Adipocyte (in vitro differentiated cells): ENCODE measurements around the gene RNF150.
A peak's percentile ranks its signal among the peaks of the same experiment; 100 is the strongest.

Experiments
- DNase-seq: peaks from one replicate; pipeline ENCODE4 v3.0.0-alpha.2; 2015; ENCODE audit warnings: low read depth
- H3K27me3 ChIP-seq: replicated peaks from 2 replicates; pipeline ENCODE4 v1.7.0; 2013; ENCODE audit warnings: mild to moderate bottlenecking, low read length, moderate library complexity; ENCODE audit not compliant: control insufficient read depth, insufficient read depth
- H3K36me3 ChIP-seq: 2 replicates; pipeline ENCODE4 v1.7.0; 2013; ENCODE audit warnings: low read length, mild to moderate bottlenecking, moderate library complexity; ENCODE audit not compliant: control insufficient read depth, insufficient read depth, severe bottlenecking
- H3K4me1 ChIP-seq: 2 replicates; pipeline ENCODE4 v1.7.0; 2013; ENCODE audit warnings: mild to moderate bottlenecking, low read length, moderate library complexity; ENCODE audit not compliant: control insufficient read depth, insufficient read depth
- H3K4me3 ChIP-seq: 2 replicates; pipeline ENCODE4 v1.7.0; 2013; ENCODE audit warnings: mild to moderate bottlenecking, low read length, moderate library complexity
- H3K9ac ChIP-seq: 2 replicates; pipeline ENCODE4 v1.7.0; 2013; ENCODE audit warnings: mild to moderate bottlenecking, low read length, moderate library complexity
- H3K9me3 ChIP-seq: 2 replicates; pipeline ENCODE4 v1.7.0; 2013; ENCODE audit warnings: mild to moderate bottlenecking, low read length, moderate library complexity; ENCODE audit not compliant: control insufficient read depth

RNF150 gene

GRCh38 chr4:141127884-141128283 lies 5.4 kb downstream of the RNF150 start:
- Histone ChIP-seq H3K4me3 (no peak overlapping the region), H3K4me1 (peaks cover 16% of the 10 kb centered on the region), H3K36me3 (no peaks in the 10 kb centered on the region), H3K9ac (no peak overlapping the region), H3K27me3 (no peaks in the 10 kb centered on the region), H3K9me3 (no peaks in the 10 kb centered on the region)
- peak; percentile 52 for DNase-seq

GRCh38 chr4:141126769-141127168 lies 6.5 kb downstream of the RNF150 start:
- peak; percentile 45 for DNase-seq
- Histone ChIP-seq H3K27me3 (no peaks in the 10 kb centered on the region), H3K36me3 (no peaks in the 10 kb centered on the region), H3K9ac (no peak overlapping the region), H3K4me3 (no peak overlapping the region), H3K9me3 (no peaks in the 10 kb centered on the region), H3K4me1 (peaks cover 16% of the 10 kb centered on the region)

GRCh38 chr4:141124224-141124623 lies 9.0 kb downstream of the RNF150 start:
- peak; percentile 53 for DNase-seq
- H3K4me3 ChIP-seq = no peak overlapping the region
- no peaks in the 10 kb centered on the region for H3K9me3 ChIP-seq
- no peaks in the 10 kb centered on the region for H3K27me3 ChIP-seq
- peaks cover 14% of the 10 kb centered on the region for H3K4me1 ChIP-seq
- no peak overlapping the region for H3K9ac ChIP-seq
- no peaks in the 10 kb centered on the region for H3K36me3 ChIP-seq

- Histone ChIP-seq H3K4me1 (peaks cover 12% of the 10 kb centered on the region), H3K36me3 (no peaks in the 10 kb centered on the region), H3K9me3 (no peaks in the 10 kb centered on the region), H3K4me3 (no peak overlapping the region), H3K9ac (no peak overlapping the region), H3K27me3 (no peaks in the 10 kb centered on the region)
- no peak for DNase-seq
Measured at GRCh38 chr4:141121768-141122454, 11.4 kb downstream of the RNF150 start.

- Histone ChIP-seq H3K9me3 (no peaks in the 10 kb centered on the region), H3K9ac (no peak overlapping the region), H3K4me1 (peaks cover 12% of the 10 kb centered on the region), H3K36me3 (no peaks in the 10 kb centered on the region), H3K27me3 (no peaks in the 10 kb centered on the region), H3K4me3 (no peak overlapping the region)
- no peak for DNase-seq
Measured at GRCh38 chr4:141121101-141121500, 12.2 kb downstream of the RNF150 start.

- DNase-seq = no peak
- H3K36me3 ChIP-seq = no peaks in the 10 kb centered on the region
- H3K9ac ChIP-seq = no peak overlapping the region
- no peaks in the 10 kb centered on the region for H3K27me3 ChIP-seq
- peaks cover 12% of the 10 kb centered on the region for H3K4me1 ChIP-seq
- peaks cover 6% of the 10 kb centered on the region for H3K9me3 ChIP-seq
- no peak overlapping the region for H3K4me3 ChIP-seq
Measured at GRCh38 chr4:141120036-141120593, 13.2 kb downstream of the RNF150 start.

- no peak overlapping the region for H3K4me3 ChIP-seq
- H3K4me1 ChIP-seq = peaks cover 12% of the 10 kb centered on the region
- no peak overlapping the region for H3K9ac ChIP-seq
- no peak for DNase-seq
- no peaks in the 10 kb centered on the region for H3K36me3 ChIP-seq
- H3K9me3 ChIP-seq = peaks cover 6% of the 10 kb centered on the region
- H3K27me3 ChIP-seq = no peaks in the 10 kb centered on the region
Measured at GRCh38 chr4:141119071-141119470, 14.2 kb downstream of the RNF150 start.

GRCh38 chr4:141118381-141118780 lies 14.9 kb downstream of the RNF150 start:
- Histone ChIP-seq H3K36me3 (no peaks in the 10 kb centered on the region), H3K9ac (no peak overlapping the region), H3K4me1 (peaks cover 12% of the 10 kb centered on the region), H3K4me3 (no peak overlapping the region), H3K9me3 (peaks cover 9% of the 10 kb centered on the region), H3K27me3 (no peaks in the 10 kb centered on the region)
- no peak for DNase-seq

- H3K4me3 ChIP-seq = no peak overlapping the region
- peaks cover 9% of the 10 kb centered on the region for H3K9me3 ChIP-seq
- DNase-seq = no peak
- peaks cover 12% of the 10 kb centered on the region for H3K4me1 ChIP-seq
- no peaks in the 10 kb centered on the region for H3K27me3 ChIP-seq
- H3K36me3 ChIP-seq = no peaks in the 10 kb centered on the region
- H3K9ac ChIP-seq = no peak overlapping the region
Measured at GRCh38 chr4:141117935-141118334, 15.3 kb downstream of the RNF150 start.

GRCh38 chr4:141109983-141110382 lies 23.3 kb downstream of the RNF150 start:
- Histone ChIP-seq H3K9ac (no peak overlapping the region), H3K4me1 (no peaks in the 10 kb centered on the region), H3K4me3 (no peak overlapping the region), H3K36me3 (no peaks in the 10 kb centered on the region), H3K27me3 (no peaks in the 10 kb centered on the region), H3K9me3 (peaks cover 3% of the 10 kb centered on the region)
- DNase-seq = no peak

- H3K9ac ChIP-seq = no peak overlapping the region
- H3K36me3 ChIP-seq = no peaks in the 10 kb centered on the region
- H3K27me3 ChIP-seq = no peaks in the 10 kb centered on the region
- DNase-seq = no peak
- no peaks in the 10 kb centered on the region for H3K4me1 ChIP-seq
- H3K4me3 ChIP-seq = no peak overlapping the region
- no peaks in the 10 kb centered on the region for H3K9me3 ChIP-seq
Measured at GRCh38 chr4:141107927-141108326, 25.3 kb downstream of the RNF150 start.

- Histone ChIP-seq H3K36me3 (no peaks in the 10 kb centered on the region), H3K4me3 (no peak overlapping the region), H3K9ac (no peak overlapping the region), H3K27me3 (no peaks in the 10 kb centered on the region), H3K4me1 (peaks cover 7% of the 10 kb centered on the region), H3K9me3 (no peaks in the 10 kb centered on the region)
- peak; percentile 61 for DNase-seq
Measured at GRCh38 chr4:141102367-141102766, 30.9 kb downstream of the RNF150 start.
